Breast epithelium (tissue), 3 donors: ENCODE data around the gene KLK10.

ENCODE experiments used
- CTCF ChIP-seq, 3 donors: fragments of 450-650 bp; IDR thresholded peaks; one replicate each; pipeline ENCODE4 v1.5.1; 2016 to 2017; ENCODE audit warnings: antibody characterized with exemption in 3 of 3, mild to moderate bottlenecking in 3 of 3, moderate library complexity in 3 of 3
- POLR2A ChIP-seq: fragments of 450-650 bp; IDR thresholded peaks from one replicate; pipeline ENCODE4 v1.6.1; 2016; ENCODE audit warnings: antibody characterized with exemption, mild to moderate bottlenecking, moderate library complexity
- POLR2AphosphoS5 ChIP-seq, 3 donors: sonication (generic); formaldehyde crosslinking; IDR thresholded peaks; one replicate each; pipeline ENCODE4 v1.6.1; 2017; ENCODE audit warnings: antibody characterized with exemption in 3 of 3

- no peak for TF ChIP-seq CTCF (IDR thresholded peaks at IDR 0.05)
- peak in 1 of 3 donors; percentile 77 for TF ChIP-seq POLR2AphosphoS5 (IDR thresholded peaks at IDR 0.05)
- TF ChIP-seq POLR2A, result no peak
Measured at GRCh38 chr19:51002542-51003311, 16.8 kb downstream of the KLK10 start.
